ENCODE data around the gene MCF2. TPM values are rescaled to one million over a fixed set of nuclear protein-coding genes. Genes with fewer than 3 reads are reported as not detected.

MCF2 gene
- total and polyA plus RNA-seq, 2 of the 8 experiments (the other 6 are each of a cell fraction or from before 2014, with no cell fraction given): 0.30 to 0.71 TPM

DNA sequence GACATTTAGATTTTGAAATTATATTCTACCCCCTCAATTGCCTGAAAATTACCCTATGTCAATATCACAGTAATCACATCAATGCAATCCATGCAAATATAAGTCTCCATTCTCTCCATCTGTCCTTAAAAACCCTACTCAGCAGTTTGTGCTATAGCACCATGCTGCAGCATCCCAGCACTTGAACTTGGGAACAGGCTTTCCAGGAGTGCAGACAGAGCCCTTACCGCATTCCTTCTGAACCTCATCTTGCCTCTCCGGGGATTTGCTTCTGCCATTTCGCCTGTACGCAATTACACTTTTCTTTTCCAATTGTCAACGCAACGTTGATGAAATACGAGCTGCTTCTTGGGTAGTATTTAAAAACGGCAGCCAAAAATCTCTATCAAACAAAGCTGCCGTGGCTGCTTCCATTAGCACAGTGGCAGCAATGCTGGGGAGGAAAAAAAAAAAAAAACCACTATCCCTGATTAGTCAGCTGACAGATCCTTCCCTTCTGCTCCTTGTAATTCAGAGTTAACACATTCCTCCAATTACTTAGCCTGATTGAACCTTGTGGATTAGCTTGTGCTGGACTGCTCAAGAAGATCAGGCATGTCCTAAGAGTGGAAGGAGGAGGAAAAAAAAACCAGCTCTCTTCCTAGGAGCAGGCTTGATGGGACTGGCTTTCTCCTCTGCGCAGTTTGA is 65.6 kb downstream of the MCF2 start:
- no peak overlapping the region for H2BK5ac ChIP-seq (ENCODE audit: low read depth, low read length)
- H3K4me1 ChIP-seq (replicated peaks in 1 of 4; ENCODE audit: control insufficient read depth in 3 of 4, insufficient read depth in 4 of 4, low read length in 3 of 4): peaks cover 0 to 6% (median 0%) of the 10 kb centered on the region in 4 experiments; a peak in 1 of 7 replicates
- no peaks in the 10 kb centered on the region for H3K9me3 ChIP-seq (ENCODE audit: insufficient read depth in 2 of 2, low read depth in 1 of 2, low read length in 1 of 2)
- peak overlapping the region in 1 of 4 experiments; percentile 47; a peak in 3 of 8 replicates for H3K4me3 ChIP-seq (ENCODE audit: extremely low read depth in 1 of 4, insufficient read depth in 2 of 4, low read depth in 3 of 4, low read length in 4 of 4)
- WGBS, 2 experiments (ENCODE audit: extremely low coverage in 1 of 2, insufficient coverage in 1 of 2, insufficient read length in 1 of 2, insufficient replicate concordance in 2 of 2, low coverage in 1 of 2, low lambda C conversion rate in 2 of 2, missing lambda C conversion rate in 1 of 2): 33% methylated on average over 5 of the region's 10 CpGs; no CpG with 5 or more reads in 1 of the 2 experiments
- H3K36me3 ChIP-seq (ENCODE audit: control insufficient read depth in 2 of 4, insufficient read depth in 4 of 4, low read length in 3 of 4): no peaks in the 10 kb centered on the region
- H2AFZ ChIP-seq (ENCODE audit: low read length): peak overlapping the region; percentile 72; the same call in 1 of the 2 replicates
- ChIA-PET CTCF (ENCODE audit: partially characterized antibody) (no interaction called here), POLR2A (ENCODE audit: partially characterized antibody) (no interaction called here)
- H3K9ac ChIP-seq (replicated peaks in 1 of 4; ENCODE audit: extremely low read depth in 1 of 4, low read depth in 3 of 4, low read length in 3 of 4): no peak overlapping the region
- H4K20me1 ChIP-seq (replicated peaks in 1 of 2; ENCODE audit: control insufficient read depth in 1 of 2, insufficient read depth in 2 of 2, low read length in 2 of 2): no peaks in the 10 kb centered on the region
- TF ChIP-seq JUN (IDR thresholded peaks at IDR 0.05; ENCODE audit: low read depth, low read length): no peak
- TF ChIP-seq ZNF274 (IDR thresholded peaks at IDR 0.05; ENCODE audit: borderline replicate concordance, extremely low read depth, low read length): no peak
- no peak for TF ChIP-seq BACH1 (IDR thresholded peaks at IDR 0.05; ENCODE audit: low read length)
- TF ChIP-seq POU5F1 (IDR thresholded peaks at IDR 0.05; ENCODE audit: low read depth, low read length): no peak
- TF ChIP-seq RBBP5 (IDR thresholded peaks at IDR 0.05; ENCODE audit: borderline replicate concordance, low read depth, low read length): no peak
- no peak for TF ChIP-seq SUZ12 (IDR thresholded peaks at IDR 0.05; ENCODE audit: low read length)
- no peak for TF ChIP-seq TAF7 (optimal IDR thresholded peaks at IDR 0.05; ENCODE audit: borderline replicate concordance, low read depth, low read length)
- TF ChIP-seq YY1 (IDR thresholded peaks at IDR 0.05; ENCODE audit: low read depth, low read length): no peak
- H4K5ac ChIP-seq (ENCODE audit: insufficient read length, low read depth, low read length): no peak overlapping the region
- FAIRE-seq (peak; percentile 72), DNase-seq (ENCODE audit: low read depth in 1 of 2, low spot score in 2 of 2) (peak in 1 of 2 experiments; percentile 37)
- no peaks in the 10 kb centered on the region for H3K27me3 ChIP-seq (replicated peaks in 1 of 4; ENCODE audit: control insufficient read depth in 3 of 4, extremely low read depth in 1 of 4, insufficient read depth in 3 of 4, low read length in 3 of 4)
- H2BK120ac ChIP-seq (replicated peaks; ENCODE audit: low read depth, low read length): no peak overlapping the region
- no peak overlapping the region for H2BK12ac ChIP-seq (ENCODE audit: low read depth, low read length)
- no peak overlapping the region for H3K4ac ChIP-seq (replicated peaks; ENCODE audit: insufficient read length, low read depth, low read length)
- peak overlapping the region; percentile 46 to 73 for H3K4me2 ChIP-seq (ENCODE audit: insufficient read depth in 1 of 2, low read depth in 2 of 2, low read length in 2 of 2)
- H3K79me1 ChIP-seq (ENCODE audit: low read depth, low read length): no peaks in the 10 kb centered on the region
- H4K91ac ChIP-seq (replicated peaks; ENCODE audit: insufficient read length, low read length): no peak overlapping the region
- no peak overlapping the region for H3K18ac ChIP-seq (ENCODE audit: extremely low read depth, low read length)
- H3K23ac ChIP-seq (ENCODE audit: insufficient read length): no peak overlapping the region
- H4K8ac ChIP-seq (ENCODE audit: extremely low read depth, insufficient read depth, low read length): no peak overlapping the region
- no peak overlapping the region for H3K14ac ChIP-seq (ENCODE audit: insufficient read length)
- no peak overlapping the region for H2BK15ac ChIP-seq (ENCODE audit: low read length)
- H3K79me2 ChIP-seq (ENCODE audit: control insufficient read depth in 1 of 2, insufficient read depth in 2 of 2, low read length in 2 of 2): no peaks in the 10 kb centered on the region
- H2BK20ac ChIP-seq (ENCODE audit: low read length): no peak overlapping the region
- H3K27ac ChIP-seq (ENCODE audit: low read depth, low read length): no peak overlapping the region
- no peak overlapping the region for H2AK5ac ChIP-seq (ENCODE audit: low read depth, low read length)
- no peaks in the 10 kb centered on the region for H3K23me2 ChIP-seq (ENCODE audit: low read depth, low read length)
- H3K56ac ChIP-seq (replicated peaks; ENCODE audit: insufficient read length, low read depth, low read length): no peak overlapping the region
